ENCODE measurements around the gene IFNK.

Gene IFNK

GRCh38 chr9:27510780-27511179 is 13.3 kb upstream of the IFNK start:
- no peak for DNase-seq (ENCODE audit: low read depth in 1 of 2, low spot score in 1 of 2)

GRCh38 chr9:27511771-27512170 is 12.3 kb upstream of the IFNK start:
- DNase-seq (ENCODE audit: low read depth in 1 of 2, low spot score in 1 of 2), result no peak

GRCh38 chr9:27514551-27514950 is 9.5 kb upstream of the IFNK start:
- no peak for DNase-seq (ENCODE audit: low read depth in 1 of 2, low spot score in 1 of 2)

GRCh38 chr9:27518006-27518405 is 6.1 kb upstream of the IFNK start:
- DNase-seq (ENCODE audit: low read depth in 1 of 2, low spot score in 1 of 2), result no peak

GRCh38 chr9:27518809-27519208 is 5.3 kb upstream of the IFNK start:
- no peak for DNase-seq (ENCODE audit: low read depth in 1 of 2, low spot score in 1 of 2)

GRCh38 chr9:27519466-27520465 is 4.3 kb upstream of the IFNK start:
- DNase-seq (ENCODE audit: low read depth in 1 of 2, low spot score in 1 of 2), result no peak

- DNase-seq (ENCODE audit: low read depth in 1 of 2, low spot score in 1 of 2), result no peak
These were observed 3.1 kb upstream of the IFNK start for GRCh38 chr9:27520986-27521385.

- DNase-seq (ENCODE audit: low read depth in 1 of 2, low spot score in 1 of 2), result no peak
These were observed 949 bp upstream of the IFNK start for GRCh38 chr9:27523141-27523540.

- no peak for DNase-seq (ENCODE audit: low read depth in 1 of 2, low spot score in 1 of 2)
These were observed 3.6 kb downstream of the IFNK start for GRCh38 chr9:27527702-27528075.

GRCh38 chr9:27528076-27528885 is 4.2 kb downstream of the IFNK start:
- peak in 1 of 2 donors; percentile 20 for DNase-seq (ENCODE audit: low read depth in 1 of 2, low spot score in 1 of 2)

- peak in 1 of 2 donors; percentile 15 for DNase-seq (ENCODE audit: low read depth in 1 of 2, low spot score in 1 of 2)
These were observed 4.8 kb downstream of the IFNK start for GRCh38 chr9:27528886-27529315.

- DNase-seq (ENCODE audit: low read depth in 1 of 2, low spot score in 1 of 2), result peak; percentile 57 to 64
These were observed 5.5 kb downstream of the IFNK start, which contains the start of gene MOB3B for GRCh38 chr9:27529316-27530278. Gene MOB3B, minus strand, starts transcription at chr9:27529814. Its CDS starts 74,264 bp downstream, at chr9:27455550.

GRCh38 chr9:27530915-27531755 is 7.0 kb downstream of the IFNK start:
- DNase-seq (ENCODE audit: low read depth in 1 of 2, low spot score in 1 of 2), result no peak

- no peak for DNase-seq (ENCODE audit: low read depth in 1 of 2, low spot score in 1 of 2)
These were observed 8.0 kb downstream of the IFNK start for GRCh38 chr9:27532046-27532445.

GRCh38 chr9:27533311-27533710 is 9.2 kb downstream of the IFNK start:
- DNase-seq (ENCODE audit: low read depth in 1 of 2, low spot score in 1 of 2), result no peak

- no peak for DNase-seq (ENCODE audit: low read depth in 1 of 2, low spot score in 1 of 2)
These were observed 10.0 kb downstream of the IFNK start for GRCh38 chr9:27534131-27534530.

GRCh38 chr9:27534658-27535209 is 10.6 kb downstream of the IFNK start:
- no peak for DNase-seq (ENCODE audit: low read depth in 1 of 2, low spot score in 1 of 2)

- no peak for DNase-seq (ENCODE audit: low read depth in 1 of 2, low spot score in 1 of 2)
These were observed 11.6 kb downstream of the IFNK start for GRCh38 chr9:27535701-27536118.

- DNase-seq (ENCODE audit: low read depth in 1 of 2, low spot score in 1 of 2), result no peak
These were observed 12.1 kb downstream of the IFNK start for GRCh38 chr9:27536168-27536567.
